ENCODE data around the gene NDEL1.

The NDEL1 gene

GRCh38 chr17:8482546-8482945, 46.9 kb downstream of the NDEL1 start:
- no peak overlapping the region for H3K9ac ChIP-seq (ENCODE audit: low read length)
- H4K20me1 ChIP-seq (ENCODE audit: insufficient read depth, low read length) = no peaks in the 10 kb centered on the region
- H2AFZ ChIP-seq (ENCODE audit: low read length) = no peak overlapping the region
- H3K27ac ChIP-seq (ENCODE audit: low read depth, low read length, poor library complexity, severe bottlenecking) = no peak overlapping the region
- TF ChIP-seq EZH2 (IDR thresholded peaks at IDR 0.05; ENCODE audit: borderline replicate concordance, low read length) (no peak), CTCF (IDR thresholded peaks at IDR 0.05; ENCODE audit: low read length) (no peak)
- no peaks in the 10 kb centered on the region for H3K79me2 ChIP-seq (ENCODE audit: insufficient read depth, low read length)
- no peaks in the 10 kb centered on the region for H3K27me3 ChIP-seq (ENCODE audit: insufficient read depth, low read length)
- no peak overlapping the region for H3K4me3 ChIP-seq (ENCODE audit: low read depth, low read length, poor library complexity, severe bottlenecking)
- no peak overlapping the region for H3K4me2 ChIP-seq (ENCODE audit: low read length)
- no peaks in the 10 kb centered on the region for H3K9me3 ChIP-seq (ENCODE audit: low read length)
- H3K36me3 ChIP-seq (ENCODE audit: insufficient read depth, low read length) = peaks cover 81% of the 10 kb centered on the region
- H3K9me2 ChIP-seq (ENCODE audit: low read depth, low read length) = no peaks in the 10 kb centered on the region
- H3K4me1 ChIP-seq (ENCODE audit: insufficient read depth, low read length, severe bottlenecking) = no peaks in the 10 kb centered on the region
- H3F3A ChIP-seq (ENCODE audit: insufficient read depth, low read length) = no peaks in the 10 kb centered on the region

GRCh38 chr17:8484465-8484864, 48.8 kb downstream of the NDEL1 start:
- H3K36me3 ChIP-seq (ENCODE audit: insufficient read depth, low read length) = peaks cover 63% of the 10 kb centered on the region
- no peak overlapping the region for H2AFZ ChIP-seq (ENCODE audit: low read length)
- no peaks in the 10 kb centered on the region for H3K4me1 ChIP-seq (ENCODE audit: insufficient read depth, low read length, severe bottlenecking)
- no peak overlapping the region for H3K4me2 ChIP-seq (ENCODE audit: low read length)
- H3F3A ChIP-seq (ENCODE audit: insufficient read depth, low read length) = no peaks in the 10 kb centered on the region
- TF ChIP-seq CTCF (IDR thresholded peaks at IDR 0.05; ENCODE audit: low read length) = no peak
- TF ChIP-seq EZH2 (IDR thresholded peaks at IDR 0.05; ENCODE audit: borderline replicate concordance, low read length) = no peak
- no peaks in the 10 kb centered on the region for H3K79me2 ChIP-seq (ENCODE audit: insufficient read depth, low read length)
- no peak overlapping the region for H3K27ac ChIP-seq (ENCODE audit: low read depth, low read length, poor library complexity, severe bottlenecking)
- no peaks in the 10 kb centered on the region for H3K27me3 ChIP-seq (ENCODE audit: insufficient read depth, low read length)
- no peaks in the 10 kb centered on the region for H3K9me3 ChIP-seq (ENCODE audit: low read length)
- no peaks in the 10 kb centered on the region for H4K20me1 ChIP-seq (ENCODE audit: insufficient read depth, low read length)
- no peak overlapping the region for H3K9ac ChIP-seq (ENCODE audit: low read length)
- H3K9me2 ChIP-seq (ENCODE audit: low read depth, low read length) = no peaks in the 10 kb centered on the region
- H3K4me3 ChIP-seq (ENCODE audit: low read depth, low read length, poor library complexity, severe bottlenecking) = no peak overlapping the region

- no peaks in the 10 kb centered on the region for H3K79me2 ChIP-seq (ENCODE audit: insufficient read depth, low read length)
- no peak overlapping the region for H3K27ac ChIP-seq (ENCODE audit: low read depth, low read length, poor library complexity, severe bottlenecking)
- no peaks in the 10 kb centered on the region for H3K4me1 ChIP-seq (ENCODE audit: insufficient read depth, low read length, severe bottlenecking)
- peaks cover 56% of the 10 kb centered on the region for H3K36me3 ChIP-seq (ENCODE audit: insufficient read depth, low read length)
- H2AFZ ChIP-seq (ENCODE audit: low read length) = no peak overlapping the region
- H3K9me2 ChIP-seq (ENCODE audit: low read depth, low read length) = no peaks in the 10 kb centered on the region
- no peak overlapping the region for H3K4me3 ChIP-seq (ENCODE audit: low read depth, low read length, poor library complexity, severe bottlenecking)
- no peaks in the 10 kb centered on the region for H3K9me3 ChIP-seq (ENCODE audit: low read length)
- TF ChIP-seq EZH2 (IDR thresholded peaks at IDR 0.05; ENCODE audit: borderline replicate concordance, low read length) = no peak
- H3K4me2 ChIP-seq (ENCODE audit: low read length) = no peak overlapping the region
- no peaks in the 10 kb centered on the region for H3F3A ChIP-seq (ENCODE audit: insufficient read depth, low read length)
- no peaks in the 10 kb centered on the region for H4K20me1 ChIP-seq (ENCODE audit: insufficient read depth, low read length)
- no peaks in the 10 kb centered on the region for H3K27me3 ChIP-seq (ENCODE audit: insufficient read depth, low read length)
- no peak overlapping the region for H3K9ac ChIP-seq (ENCODE audit: low read length)
Measured at GRCh38 chr17:8485491-8485890, 49.8 kb downstream of the NDEL1 start.

GRCh38 chr17:8487130-8487645, 51.5 kb downstream of the NDEL1 start:
- Histone ChIP-seq H3K79me2 (ENCODE audit: insufficient read depth, low read length) (no peaks in the 10 kb centered on the region), H3K27ac (ENCODE audit: low read depth, low read length, poor library complexity, severe bottlenecking) (no peak overlapping the region), H3K36me3 (ENCODE audit: insufficient read depth, low read length) (peaks cover 47% of the 10 kb centered on the region), H3K4me2 (ENCODE audit: low read length) (no peak overlapping the region), H3K4me1 (ENCODE audit: insufficient read depth, low read length, severe bottlenecking) (no peaks in the 10 kb centered on the region), H3F3A (ENCODE audit: insufficient read depth, low read length) (no peaks in the 10 kb centered on the region), H3K9me3 (ENCODE audit: low read length) (no peaks in the 10 kb centered on the region), H2AFZ (ENCODE audit: low read length) (no peak overlapping the region), H3K9ac (ENCODE audit: low read length) (no peak overlapping the region), H3K27me3 (ENCODE audit: insufficient read depth, low read length) (no peaks in the 10 kb centered on the region), H3K4me3 (ENCODE audit: low read depth, low read length, poor library complexity, severe bottlenecking) (no peak overlapping the region), H3K9me2 (ENCODE audit: low read depth, low read length) (no peaks in the 10 kb centered on the region), H4K20me1 (ENCODE audit: insufficient read depth, low read length) (no peaks in the 10 kb centered on the region)
- no peak for TF ChIP-seq CTCF (IDR thresholded peaks at IDR 0.05; ENCODE audit: low read length)
- TF ChIP-seq EZH2 (IDR thresholded peaks at IDR 0.05; ENCODE audit: borderline replicate concordance, low read length) = no peak
